DMS79 treated with DMSO at 0.1 percent for 48 hours (cell line): ENCODE measurements around the gene SGK1.
"Not testable (repeated sequence)": the region's sequence is repeated elsewhere in the genome, so short reads cannot be mapped to it uniquely, and the experiment has no call there.

Source experiments
- DNase-seq: peaks from one replicate; lab custom pipeline; 2025; lab: John Stamatoyannopoulos, UW

The SGK1 gene

DNA sequence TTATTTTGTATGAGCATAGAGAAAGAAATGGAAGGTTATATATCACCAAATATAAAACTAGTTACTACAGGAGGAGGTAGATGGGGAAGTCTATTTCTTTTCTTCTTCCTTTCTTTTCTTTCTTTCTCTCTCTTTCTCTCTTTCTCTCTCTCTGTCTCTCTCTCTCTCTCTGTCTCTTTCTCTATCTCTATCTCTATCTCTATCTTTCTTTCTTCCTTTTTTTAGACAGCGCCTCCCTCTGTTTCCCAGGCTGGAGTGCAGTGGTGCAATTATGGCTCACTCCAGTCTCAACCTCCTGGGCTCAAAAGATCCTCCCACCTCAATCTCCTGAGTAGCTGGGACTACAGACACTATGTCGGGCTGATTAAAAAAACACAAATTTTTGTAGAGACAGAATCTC, 10.2 kb upstream of the SGK1 start:
- no peak for DNase-seq

DNA sequence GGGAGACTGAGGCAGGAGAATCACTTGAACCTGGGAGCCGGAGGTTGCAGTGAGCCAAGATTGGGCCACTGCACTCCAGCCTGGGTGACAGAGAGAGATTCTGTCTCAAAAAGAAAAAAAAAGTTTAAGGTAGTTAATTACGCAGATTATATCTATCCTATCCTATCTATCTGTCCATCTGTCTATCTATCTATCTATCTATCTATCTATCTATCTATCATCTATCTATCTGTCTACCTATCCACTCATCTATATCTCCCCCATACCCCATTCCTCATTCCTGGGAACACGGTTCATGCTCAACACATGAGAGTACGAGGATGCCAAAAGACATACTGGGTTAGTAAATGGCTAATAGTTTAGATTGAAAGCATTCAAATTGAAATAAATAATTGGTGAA, 8.3 kb upstream of the SGK1 start:
- not testable (repeated sequence) for DNase-seq

DNA sequence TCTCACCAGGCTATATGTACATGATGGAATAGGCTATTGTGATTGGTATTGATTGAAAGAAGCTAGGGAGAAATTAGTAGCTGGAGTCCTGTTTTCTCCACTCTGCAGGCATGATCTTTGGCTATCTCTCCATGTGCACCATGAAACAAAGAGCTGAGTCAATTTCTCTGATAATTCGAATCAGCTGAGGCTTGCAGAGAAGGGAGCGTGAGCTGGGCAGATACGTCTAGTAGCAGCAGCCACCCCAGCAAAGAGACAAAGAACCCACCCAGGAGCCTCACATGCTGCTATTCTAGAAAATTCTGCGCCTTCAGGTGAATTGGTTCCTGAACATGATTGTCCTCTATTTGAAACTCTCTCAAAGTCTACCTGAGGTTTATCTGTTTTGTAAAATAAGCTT, 6.9 kb upstream of the SGK1 start:
- DNase-seq = no peak

DNA sequence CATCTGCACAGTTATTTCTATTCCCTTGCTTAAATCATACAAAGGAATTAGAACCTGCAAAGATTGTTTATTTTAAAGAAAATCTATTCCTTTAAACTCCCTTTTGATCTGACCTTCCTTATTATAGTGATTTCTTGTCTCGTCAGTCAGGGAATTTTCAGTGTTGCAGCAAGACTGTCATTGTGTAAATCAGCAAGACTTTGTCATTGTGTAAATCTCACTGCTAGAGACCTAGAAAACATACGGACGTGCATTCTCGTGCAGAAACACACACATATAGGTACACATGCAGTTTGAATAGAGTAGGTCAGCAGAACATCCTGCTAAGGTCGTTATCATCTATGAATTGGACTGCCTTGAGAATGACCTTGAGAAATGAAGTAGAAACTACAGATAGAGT, 6.2 kb upstream of the SGK1 start:
- no peak for DNase-seq

DNA sequence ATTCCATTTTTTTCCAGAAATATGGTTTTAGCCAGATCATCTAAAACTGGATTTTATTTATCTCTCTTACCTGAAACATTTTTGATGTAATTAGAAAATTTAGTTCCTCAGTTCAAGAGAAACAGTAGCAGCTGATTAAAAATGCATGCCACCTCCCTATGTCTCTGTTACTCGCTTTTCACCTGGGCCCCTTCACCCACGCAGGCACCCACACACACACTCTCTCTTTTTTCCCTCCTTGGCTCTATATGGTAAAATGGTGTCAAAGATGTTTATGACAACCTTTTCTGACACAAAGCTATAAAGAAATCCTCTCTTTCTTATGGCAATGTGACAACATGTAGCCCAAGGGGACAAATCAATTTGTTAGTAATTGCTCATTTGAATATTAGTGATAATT, 5.8 kb upstream of the SGK1 start:
- no peak for DNase-seq

DNA sequence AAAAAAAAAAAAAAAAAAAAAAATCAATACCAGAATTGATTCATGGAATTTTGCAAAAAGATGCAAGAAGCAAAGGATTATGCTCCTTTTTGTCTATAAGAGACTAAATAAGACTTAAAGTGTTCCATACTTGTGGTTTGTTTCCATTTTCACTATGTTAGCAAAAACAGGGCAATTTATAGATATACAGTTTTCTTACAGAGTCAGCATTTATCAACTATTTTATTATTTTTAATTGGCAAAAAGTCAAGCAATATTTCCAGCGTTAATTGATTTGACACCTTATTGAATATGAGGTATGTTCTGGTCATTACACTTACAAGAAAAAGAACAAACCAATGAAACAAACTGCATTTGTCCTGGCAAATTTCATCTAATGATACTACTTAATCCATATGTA, 5.4 kb upstream of the SGK1 start:
- no peak for DNase-seq

DNA sequence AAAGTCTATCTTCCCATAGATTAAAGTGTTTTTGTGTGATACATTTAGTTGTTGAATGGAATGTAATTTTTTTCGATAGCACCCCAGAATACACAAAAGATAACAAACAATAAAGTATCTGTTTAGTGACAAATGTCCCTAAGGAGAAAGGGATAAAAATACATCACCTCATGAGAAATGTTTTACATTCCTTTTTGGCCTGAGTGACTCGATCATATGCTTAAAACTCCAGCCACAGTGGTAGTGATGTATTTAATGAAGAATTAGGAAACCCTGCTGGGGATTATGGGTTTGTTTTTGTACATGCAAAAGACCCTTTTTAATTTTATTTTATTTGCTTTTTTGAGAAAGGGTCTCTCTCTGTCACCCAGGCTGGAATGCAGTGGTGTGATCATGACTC, 4.3 kb upstream of the SGK1 start:
- DNase-seq = no peak

DNA sequence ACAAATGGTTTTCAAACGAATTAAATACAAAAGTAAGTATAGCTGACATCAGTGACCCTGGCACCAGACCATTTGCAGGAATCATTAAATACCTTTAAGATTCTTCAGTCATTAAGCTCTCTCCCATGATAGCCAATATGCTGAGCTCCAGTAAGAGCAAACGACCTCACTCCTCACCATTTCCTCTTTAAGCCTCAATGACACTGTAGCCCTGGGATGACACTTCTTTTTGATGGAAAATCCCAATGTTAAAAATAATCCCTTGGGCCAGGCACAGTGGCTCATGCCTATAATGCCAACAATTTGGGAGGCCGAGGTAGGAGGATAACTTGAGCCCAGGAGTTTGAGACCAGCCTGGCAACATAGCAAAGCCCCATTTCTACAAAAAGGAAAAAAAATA, 3.3 kb upstream of the SGK1 start:
- DNase-seq = no peak

DNA sequence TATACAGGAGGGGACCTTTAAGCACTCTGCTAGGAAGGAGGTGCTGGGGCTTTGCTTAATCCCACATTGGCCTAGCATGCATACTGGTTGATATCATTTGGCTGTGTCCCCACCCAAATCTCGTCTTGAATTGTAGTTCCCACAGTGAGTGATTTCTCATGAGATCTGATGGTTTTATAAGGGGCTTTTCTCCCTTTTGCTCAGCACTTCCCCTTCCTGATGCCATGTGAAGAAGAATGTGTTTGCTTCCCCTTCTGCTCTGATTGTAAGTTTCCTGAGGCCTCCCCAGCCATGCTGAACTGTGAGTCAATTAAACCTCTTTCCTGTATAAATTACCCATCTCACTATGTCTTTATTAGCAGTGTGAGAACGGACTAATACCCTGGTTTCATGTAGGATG, 1.8 kb upstream of the SGK1 start:
- not testable (repeated sequence) for DNase-seq

DNA sequence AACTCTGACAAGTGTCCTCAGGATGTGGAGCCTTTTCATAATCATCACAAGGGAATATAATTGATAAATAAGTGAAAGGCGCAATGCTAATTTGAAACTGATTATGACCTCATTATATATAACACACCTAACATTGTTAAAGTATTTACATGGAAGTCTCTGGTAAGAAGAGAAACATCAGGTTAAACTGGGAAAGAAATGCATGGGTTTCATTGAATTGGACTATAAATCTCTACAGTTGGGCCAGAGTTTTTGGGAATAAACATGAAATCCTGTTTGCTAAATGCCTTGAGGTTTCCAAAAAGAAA, 1.0 kb upstream of the SGK1 start:
- no peak for DNase-seq

DNA sequence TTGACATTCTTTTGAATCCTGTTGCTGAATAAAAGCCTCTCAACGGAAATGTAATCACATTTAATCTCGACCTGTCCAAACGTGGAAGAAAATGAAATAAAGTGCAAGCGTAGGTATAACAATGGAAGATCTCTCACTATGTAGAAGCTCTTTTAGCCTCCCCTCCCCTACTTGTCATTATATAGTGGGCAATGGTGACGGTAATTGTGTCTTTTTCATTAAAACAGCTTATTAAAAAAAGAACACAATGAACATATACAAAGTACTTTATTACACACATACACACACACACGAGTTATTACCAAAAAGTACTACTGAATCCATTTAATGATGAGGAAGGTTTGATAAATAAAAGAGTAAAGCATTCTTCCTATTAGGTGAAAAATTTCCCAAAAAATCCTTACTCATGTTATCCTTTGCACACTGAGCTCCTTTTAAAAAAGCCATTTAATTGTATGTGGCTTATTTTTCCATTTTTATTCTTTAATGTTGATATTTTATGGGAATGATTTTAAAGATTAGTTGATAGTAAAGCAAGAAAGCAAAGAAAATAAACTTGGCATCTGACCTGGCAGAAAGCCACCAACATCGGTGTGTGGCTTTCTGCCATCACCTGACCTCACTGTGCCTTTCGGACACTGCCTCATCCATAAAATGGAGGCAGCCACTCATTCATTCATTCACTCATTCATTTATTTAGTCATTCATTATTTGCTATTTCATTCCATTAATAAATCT, 493 bp upstream of the SGK1 start:
- peak; percentile 44 for DNase-seq

DNA sequence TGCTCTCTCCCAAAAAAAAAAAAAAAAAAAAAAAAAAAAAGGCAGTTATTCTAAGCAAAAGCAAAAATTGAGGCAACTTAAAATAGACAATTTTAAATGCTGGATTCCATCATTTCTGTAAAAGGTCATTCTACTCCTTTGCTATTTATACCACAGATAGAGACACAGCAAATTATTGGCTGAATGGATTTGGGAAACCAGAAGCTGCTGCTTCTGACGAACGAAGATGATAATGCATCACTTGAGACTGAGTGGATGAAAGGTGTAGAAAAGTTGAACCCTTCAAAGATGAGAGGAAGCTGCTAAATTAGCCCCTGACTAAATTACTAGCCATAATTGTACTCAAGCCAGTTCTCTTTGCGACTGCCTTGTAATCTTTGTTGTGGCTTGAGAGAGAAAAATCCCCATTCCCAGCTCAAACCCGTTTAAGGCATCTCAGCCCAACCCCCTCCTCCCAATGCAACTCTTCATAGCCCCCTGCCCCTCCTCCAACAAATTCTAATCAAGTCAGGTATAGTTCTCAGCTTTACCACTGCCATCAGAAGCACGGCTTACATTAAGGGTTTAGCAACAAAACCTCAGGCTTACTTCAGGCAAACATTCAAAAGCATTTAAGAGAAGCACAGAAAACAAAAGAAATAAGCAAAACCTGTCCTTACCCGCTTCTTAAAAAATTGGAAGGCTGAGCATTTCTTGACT, 1.0 kb downstream of the SGK1 start:
- DNase-seq = peak; percentile 68

DNA sequence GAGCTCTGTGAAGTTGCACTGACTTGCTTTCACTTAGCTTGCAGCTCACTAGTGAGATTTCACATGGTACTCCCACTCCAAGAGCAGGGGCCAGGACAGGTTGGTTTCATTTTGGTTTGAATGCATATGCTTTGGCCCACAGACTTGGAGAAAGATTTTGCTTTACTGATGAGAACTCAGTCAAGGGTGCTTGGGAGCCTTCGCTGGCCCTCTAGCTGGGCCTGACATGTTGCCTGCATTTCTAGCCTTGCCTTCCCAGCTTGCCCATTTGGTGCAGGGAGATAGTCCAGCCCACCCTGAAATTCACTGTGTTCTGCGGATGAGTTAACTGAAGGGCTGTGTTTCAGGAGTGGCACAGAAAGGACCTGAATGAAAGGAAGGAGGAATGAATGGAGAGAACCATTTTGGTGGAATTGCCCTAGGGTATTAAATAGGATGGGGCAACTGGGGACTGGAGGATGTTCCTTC, 1.9 kb downstream of the SGK1 start:
- no peak for DNase-seq

DNA sequence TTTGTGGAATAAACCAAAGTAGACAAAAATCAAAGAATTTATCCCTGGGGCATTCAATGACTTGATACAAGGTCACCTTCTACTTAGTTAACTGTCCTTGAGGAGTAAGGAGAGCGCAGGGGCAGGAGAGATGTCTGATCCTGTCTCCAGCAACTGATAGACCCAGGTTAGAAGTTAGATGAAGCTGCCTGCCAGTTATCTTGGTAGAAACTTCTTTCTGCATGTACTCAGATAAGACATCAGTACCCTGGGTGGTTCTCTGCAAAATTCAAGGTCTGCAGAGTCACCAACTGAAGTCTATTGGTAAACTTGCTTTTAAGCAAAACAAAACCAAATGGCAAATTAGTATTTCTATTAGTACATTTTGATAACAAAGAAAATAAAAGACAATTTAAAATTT, 2.7 kb downstream of the SGK1 start:
- DNase-seq = no peak

DNA sequence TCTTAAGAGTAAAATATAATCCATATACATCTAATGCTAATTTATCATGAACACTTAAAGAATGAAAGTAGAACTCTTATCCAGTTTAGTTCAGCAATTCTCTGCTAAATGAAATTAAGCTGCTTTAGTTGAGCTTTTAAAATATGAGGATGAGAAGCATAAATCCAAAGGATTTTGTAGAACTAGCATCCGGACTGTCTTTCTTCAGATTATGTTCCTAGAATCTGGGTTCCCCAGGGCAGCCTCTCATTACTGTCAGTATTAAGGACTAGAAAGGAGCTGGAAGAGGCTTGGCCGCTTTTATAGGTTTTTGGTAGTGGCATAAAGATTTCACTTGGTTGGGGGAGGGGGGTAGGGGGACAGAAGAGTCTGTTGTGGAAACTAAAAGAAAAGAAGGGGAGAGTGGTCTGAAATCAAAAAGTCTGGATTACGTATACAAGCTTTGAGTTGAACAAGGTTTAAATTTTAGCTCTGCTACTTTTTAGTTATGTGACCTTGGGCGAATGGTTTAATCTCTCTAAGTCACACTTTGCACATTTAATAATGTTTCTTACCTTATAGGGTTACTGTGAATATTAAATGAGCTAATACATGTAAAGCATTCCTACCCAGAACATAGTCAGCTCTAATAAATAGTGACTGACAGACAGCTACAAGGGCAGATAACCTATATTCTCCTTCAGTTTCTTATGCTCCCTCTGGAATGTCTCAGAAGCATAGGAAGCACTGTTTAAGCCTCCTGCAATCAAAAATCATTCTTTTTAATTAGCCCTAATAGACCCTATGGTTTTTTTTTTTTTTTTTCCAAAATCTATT, 3.7 kb downstream of the SGK1 start:
- DNase-seq = no peak

DNA sequence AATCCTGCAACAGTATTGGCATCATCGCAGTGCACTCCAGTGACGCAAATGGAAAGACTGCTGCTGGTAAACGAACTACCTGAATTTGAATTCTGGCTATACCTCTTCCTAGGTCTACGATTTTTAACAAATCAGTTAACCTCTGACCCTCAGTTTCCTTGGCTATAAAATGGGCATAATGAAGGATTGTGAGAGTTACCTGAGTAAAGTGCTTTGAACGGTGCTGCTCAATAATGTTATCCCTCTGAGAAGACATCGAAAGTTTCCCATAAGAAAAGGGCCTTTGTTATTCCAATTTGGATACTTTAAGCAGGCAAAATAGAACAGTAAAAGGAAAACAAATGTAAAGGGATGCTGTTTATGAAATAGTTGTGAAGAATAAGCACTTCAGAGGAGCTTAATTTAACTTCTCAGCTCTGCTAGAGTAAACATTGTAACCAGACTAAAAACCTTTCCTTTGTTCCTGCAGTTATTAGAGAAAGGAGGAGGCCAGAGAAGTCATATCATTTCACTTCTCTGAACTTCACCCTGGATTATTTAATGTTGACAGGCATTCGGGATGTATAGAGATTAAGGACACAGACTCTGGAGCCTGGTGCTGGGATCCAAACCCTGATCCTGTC, 5.8 kb downstream of the SGK1 start:
- DNase-seq = no peak

DNA sequence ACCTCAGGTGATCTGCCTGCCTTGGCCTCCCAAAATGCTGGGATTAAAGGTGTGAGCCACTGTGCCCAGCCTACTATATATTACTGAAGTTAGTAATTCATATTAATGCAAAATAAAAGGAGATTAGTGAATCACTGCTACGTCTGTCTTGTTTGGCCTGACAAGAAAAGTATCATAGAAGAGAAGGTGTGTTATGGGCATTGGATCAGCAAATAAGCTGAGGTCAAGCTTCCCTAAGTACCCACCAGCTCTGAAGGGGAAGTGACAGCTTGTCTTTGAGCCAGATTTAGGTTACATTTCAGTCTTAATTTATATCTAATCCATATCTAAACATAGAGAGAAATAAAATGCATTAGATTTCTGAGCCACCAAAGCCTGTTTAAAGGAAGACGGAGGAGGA, 7.1 kb downstream of the SGK1 start:
- DNase-seq = no peak

DNA sequence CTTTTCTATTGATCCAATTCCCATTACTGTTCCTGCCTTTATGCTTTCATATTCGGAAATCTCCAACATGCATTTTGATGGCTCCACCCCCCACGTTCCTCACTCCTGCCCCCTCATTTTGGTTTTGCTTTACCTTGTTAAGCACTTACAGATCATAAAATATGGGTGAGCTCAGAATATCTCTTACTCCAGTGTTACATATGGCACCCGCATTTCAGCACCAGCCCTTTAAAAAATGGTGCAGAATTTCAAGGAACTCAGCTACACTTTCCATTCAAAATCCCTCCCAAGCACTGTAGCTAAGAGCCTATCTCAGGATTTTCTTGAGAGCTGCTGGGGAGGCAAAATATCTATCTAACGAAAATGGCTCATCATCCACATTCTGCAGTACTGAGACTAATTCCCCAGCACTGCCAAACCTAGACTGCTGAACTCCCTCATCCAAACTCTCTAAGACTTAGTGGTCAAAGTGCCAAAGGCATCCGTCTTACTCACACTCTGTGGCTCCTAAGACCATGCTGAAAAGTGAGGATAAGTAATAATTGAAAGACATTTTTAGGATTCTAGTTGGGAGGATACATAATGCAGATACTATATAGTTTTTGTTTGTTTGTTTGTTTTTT, 7.8 kb downstream of the SGK1 start:
- DNase-seq = no peak

DNA sequence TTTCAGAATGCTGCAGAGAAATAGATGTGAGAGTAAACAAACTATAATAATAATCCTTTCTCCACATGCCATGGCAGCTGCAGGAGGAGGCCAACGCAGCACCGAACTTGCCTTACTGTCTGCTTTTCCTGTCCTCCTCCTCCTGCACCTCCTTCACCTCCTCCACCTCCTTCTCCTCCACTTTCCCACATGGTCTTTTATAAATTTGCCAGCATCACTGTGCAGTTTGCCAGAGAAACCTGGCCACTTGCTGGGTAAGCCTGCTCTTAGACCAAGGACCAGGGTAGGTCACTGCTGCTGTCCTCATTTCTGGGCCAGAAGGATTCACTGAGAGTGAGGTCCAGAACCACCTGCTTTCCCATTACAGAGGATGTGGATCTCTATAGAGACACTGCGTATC, 8.7 kb downstream of the SGK1 start:
- DNase-seq = no peak

DNA sequence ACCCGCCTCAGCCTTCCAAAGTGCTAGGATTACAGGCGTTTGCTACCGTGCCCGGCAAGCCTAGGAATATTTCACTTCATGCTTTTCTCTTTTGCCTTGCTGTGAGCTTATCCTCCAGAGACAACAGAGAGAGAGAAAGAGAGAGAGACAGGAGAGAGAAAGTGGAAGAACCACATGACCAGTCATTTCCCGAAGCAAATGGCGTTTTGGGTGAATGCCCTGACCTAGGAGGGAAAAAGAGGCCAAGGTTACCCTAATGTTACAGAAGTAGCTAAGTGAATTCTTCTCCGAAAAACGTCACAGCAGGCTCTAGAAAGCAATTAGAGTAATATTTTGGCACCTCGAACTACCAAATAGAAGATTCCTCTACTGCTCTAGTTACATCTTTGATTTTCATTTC, 9.1 kb downstream of the SGK1 start:
- DNase-seq = no peak

DNA sequence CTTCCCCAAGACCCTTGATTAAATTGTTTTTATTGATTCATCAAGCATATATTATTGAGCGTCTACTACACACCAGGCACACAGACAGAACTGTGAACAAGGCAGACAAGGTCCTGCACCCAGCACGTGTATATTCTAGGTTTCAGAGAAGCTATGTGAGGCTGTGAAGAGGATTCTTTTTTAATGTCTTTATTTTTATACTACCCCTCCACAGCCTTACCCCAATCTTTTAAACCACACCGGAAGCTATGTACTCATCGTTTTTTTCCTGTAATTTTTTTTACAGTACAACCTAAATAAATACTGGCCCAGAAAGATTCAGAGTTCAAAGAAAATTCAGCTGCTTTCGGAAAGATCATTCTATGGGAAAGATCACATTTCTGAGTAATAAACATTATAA, 10.0 kb downstream of the SGK1 start:
- DNase-seq = no peak

DNA sequence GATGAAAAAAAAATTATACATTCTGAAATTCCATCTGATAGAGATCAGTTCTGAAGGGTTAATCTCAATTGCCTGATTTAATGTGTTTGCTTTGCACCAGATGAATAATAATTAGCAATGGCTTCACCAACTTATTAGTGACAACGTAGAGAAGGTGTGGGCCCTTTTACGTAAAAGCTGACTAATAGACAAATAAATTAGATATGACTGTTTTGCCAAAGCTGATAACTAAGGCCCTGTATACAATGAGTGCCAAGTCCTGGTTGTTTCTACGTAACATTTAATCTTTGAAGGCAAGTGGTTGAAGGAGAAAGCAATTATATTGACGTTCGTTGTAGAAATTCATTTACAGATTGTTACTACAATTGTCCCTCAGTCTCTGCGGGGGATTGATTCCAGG, 10.8 kb downstream of the SGK1 start:
- no peak for DNase-seq
